T-helper 9 cell (primary cell): ENCODE data around the gene PYGO2.
A peak's percentile ranks its signal among the peaks of the same experiment; 100 is the strongest.

Experiments
- DNase-seq: peaks from one replicate; pipeline ENCODE4 v3.0.0-alpha.2; 2020
- total RNA-seq, 2 donors: gene quantifications; one replicate each; lab custom pipeline; 2026; lab: John Stamatoyannopoulos, UW

The PYGO2 gene, protein sequence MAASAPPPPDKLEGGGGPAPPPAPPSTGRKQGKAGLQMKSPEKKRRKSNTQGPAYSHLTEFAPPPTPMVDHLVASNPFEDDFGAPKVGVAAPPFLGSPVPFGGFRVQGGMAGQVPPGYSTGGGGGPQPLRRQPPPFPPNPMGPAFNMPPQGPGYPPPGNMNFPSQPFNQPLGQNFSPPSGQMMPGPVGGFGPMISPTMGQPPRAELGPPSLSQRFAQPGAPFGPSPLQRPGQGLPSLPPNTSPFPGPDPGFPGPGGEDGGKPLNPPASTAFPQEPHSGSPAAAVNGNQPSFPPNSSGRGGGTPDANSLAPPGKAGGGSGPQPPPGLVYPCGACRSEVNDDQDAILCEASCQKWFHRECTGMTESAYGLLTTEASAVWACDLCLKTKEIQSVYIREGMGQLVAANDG
- total RNA-seq = 43.9 to 103 reads per million in 2 donors

DNA sequence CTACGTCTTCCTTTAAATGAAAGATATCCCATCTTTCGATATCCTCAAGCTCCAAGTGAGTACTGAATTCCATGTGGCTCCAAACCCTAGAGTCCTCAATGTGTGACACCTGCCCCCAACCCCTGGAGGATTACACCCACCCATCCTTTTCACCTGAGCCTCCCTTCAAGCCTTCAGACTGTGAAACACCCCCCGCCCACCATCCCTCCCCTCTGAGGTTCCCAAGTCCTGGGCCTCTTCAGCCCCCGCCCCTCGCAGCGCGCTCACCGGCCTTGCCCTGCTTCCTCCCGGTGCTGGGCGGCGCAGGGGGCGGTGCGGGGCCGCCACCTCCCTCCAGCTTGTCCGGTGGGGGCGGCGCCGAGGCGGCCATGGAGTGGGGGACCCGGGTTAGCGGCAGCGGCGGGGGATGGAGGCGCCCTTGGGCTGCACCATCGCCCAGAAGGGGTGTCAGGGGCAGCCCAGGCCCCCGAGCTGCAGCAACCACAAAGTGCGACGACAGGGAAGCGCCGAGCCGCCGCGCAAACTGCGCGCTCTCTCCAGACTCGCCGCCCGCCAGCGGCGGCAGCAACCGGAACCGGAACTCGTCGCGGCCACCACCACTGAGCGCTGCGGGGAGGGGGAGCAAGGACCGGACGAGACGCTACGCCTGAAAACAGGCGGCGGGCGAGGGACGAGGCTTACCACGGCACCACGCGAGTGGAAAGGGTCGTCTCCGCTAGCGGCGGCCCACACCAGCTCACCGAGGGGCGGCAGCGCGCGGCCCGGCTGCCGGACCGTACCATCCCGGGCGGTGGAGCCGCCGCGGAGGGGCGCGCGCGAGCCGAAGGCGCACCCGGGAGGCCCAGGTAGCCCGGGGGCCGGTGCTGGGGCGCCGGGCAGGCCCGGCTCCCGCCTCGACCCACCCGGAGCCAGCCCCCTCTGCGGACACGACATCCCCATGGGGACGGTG, at the start of gene PYGO2:
Gene PYGO2 (minus strand): TSS at position 576 of the 949 bp plus-strand sequence. CDS start 206 bp downstream, at position 370.
- peak; percentile 77 for DNase-seq

DNA sequence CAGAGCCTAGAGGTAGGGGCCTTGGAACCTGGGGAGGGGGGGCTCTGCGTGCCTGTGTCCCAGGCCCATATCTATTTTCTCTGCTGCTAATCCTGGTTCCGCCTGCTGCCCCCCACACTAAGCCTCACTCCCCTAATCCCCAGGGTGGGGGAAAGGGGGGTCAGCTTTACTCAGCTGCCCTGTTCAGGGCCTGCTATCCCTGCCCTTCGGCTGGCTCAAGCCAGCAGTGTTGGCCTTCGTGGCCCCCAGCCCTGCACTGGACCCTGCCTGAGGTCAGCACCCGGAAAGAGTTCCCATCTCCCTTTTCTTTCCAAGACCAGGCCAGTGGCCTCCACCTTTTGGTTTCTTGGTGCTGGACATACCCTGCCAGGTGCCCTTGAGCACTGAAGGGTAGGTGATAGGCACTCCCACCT, 49.4 kb upstream of the PYGO2 start:
- DNase-seq = no peak

DNA sequence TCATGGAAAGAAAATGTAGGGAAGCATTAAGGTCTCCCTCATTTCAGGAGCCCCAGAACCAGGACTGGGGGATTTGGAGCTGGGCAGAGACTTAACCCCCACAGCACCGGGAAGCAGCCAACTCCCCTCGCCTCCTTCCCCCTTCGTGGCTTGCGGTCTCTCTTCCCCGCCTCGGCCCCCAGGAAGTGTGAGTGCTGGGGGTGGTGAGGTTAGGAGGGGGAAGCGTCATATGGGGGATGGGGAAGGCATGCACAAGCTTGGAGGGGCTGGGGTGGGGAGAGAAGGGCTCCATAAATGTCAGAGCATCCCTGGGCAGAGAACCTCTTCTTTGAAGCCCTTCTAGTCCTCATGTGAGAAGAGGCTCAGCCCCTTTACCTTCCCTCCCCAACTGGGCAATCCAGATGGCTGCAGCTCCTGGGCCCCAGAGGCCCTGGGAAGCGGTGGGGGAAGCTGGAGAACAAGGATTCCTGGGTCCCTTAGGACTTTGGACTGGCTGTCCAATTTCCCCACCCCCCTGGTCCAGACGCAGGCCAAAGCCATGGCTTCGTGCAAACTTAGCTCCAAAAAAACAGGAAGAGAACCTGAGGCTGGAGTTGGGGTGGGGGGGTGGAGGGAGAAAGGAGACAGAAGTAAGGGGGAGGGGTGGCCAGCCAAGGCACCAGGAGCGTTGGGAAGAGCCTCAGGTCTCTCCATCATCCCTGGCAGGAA, 48.8 kb upstream of the PYGO2 start:
- DNase-seq = no peak

DNA sequence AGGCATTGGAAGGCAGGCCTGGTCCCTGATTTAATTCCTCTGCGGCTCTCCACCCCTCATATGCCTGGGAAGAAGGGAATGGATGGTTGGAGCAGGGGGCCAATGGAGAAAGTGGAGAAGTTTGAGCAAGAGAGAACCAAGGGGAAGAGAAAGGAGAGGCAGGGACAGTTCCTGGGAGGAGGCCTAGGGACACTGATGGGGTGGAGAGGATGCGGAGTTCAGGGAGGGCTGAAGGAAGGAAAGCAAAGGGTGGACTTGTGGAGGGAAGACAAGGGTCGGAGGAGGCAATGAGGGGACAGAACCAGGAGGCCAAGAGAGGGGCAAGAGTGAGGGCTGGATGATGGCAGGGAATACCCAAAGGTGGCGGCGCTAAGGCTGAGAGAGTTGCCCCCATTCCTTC, 48.2 kb upstream of the PYGO2 start:
- DNase-seq = no peak

DNA sequence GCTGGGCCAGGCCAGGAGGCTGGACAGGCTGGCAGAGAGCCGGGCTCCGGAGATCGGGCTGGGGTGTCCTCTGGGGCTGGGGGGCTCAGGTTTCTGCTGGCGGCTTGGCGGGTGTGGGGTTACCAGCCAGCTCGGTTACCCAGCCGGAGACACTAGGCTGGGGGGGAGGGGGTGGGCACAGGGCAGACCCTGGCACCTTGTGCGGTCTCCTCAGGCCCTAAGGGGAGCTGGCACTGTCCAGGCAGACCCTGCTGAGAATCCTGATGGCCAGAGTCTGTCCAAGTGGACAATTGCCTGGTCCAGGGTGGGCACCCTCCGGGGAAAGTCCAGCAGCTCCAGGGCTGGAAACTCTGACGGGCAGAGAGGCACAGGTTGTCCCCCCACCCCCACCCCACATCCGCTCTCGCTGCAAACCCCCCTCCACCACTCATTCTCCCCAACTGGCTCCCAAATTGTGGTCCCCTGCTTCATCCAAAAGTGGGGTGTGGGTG, 47.7 kb upstream of the PYGO2 start:
- no peak for DNase-seq

DNA sequence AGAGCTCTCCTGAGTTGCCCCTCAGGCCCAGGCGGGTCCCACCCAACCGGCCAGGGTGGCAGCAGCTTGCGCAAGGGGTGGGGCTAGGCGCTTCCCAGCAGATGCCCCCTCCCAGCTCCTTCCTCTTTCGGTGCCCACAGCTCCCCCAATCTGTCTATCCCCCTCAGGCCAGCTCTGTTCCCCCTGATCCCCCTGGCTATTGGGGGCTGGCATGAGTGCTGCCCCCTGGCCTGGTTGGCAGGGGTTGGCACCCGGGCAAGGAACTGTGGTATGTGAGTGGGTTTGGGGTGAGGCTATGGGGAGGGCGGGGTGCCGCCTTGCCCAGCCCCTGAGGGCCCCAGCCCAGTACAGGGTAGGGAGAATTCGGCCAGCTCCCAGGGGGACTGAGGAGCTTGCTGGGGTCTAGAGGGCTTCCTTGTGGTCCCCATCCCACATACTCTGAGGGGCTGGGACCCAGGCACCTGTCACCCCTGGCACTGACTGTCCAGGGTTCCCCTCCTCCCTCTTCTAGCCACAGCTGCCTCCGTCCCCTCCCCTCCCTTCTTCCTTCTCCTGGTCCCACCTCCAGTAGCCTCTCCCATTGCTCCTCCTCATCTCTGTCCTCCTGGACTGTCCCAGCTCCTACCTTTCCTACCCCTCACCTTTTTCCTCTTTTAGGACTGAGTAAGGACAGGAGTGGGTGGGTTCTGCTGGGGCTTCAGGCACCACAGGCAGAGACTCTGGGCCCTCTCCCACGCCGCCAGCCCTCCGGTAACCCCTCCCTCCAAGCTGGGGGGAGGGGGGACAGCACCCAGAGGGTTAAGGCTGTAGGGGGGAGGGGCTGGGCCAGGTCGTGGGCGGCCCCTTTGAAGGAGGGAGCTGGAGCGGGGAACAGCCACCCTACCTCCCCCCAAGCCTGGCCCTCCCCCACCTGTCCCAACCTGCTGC, 46.7 kb upstream of the PYGO2 start:
- no peak for DNase-seq

DNA sequence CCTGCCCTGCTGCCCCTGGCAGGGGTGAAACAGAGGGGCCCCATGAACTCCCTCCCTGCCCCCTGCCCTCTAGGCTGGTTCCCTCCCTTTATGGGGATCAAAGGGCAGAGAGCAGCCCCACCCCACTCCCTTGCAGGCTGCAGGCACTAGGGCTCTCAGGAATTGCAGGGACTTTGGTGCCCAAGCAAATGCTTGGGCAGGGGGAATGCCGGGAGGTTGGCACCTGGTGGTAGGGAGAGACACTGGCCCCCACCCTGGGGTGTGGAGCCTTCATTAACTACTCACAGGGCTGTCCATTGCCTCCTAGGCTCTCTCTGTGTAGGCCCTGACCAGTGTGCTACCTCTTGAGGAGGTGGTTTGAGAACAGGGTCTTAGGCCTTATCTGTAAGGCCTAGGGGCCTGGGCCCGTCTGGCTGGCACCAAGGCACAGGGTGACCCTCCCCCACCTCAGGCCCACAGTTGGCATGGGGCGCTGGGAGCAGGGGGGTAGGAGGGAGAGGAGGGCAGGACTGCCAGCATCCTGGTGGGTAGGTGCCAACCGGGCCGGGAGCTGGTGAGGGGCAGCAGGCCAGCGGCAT, 45.8 kb upstream of the PYGO2 start:
- DNase-seq = no peak

DNA sequence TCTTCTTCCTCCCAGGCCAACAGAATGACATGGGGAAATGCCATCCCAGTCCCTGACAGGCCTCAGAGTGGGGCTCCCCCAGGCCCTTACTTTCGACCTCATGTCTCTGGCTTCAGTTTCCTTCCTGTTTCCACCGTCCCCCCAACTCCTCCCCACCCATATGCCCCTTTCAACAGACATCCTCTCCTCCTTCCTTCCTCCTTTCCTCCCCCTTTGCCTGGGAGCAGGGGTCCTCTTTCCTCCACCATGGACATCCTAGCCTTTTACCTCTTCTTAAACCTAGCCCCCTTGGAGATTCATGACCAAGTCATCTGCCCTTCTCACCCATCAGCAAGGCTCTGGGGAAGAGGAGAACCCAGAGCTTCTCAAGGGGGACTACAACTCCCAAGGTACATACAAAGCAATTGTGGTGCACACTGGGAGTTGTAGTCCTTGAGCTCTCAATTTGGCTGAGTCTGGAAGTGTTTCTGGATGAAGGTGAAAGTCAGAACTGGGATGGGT, 45.1 kb upstream of the PYGO2 start:
- DNase-seq = no peak

DNA sequence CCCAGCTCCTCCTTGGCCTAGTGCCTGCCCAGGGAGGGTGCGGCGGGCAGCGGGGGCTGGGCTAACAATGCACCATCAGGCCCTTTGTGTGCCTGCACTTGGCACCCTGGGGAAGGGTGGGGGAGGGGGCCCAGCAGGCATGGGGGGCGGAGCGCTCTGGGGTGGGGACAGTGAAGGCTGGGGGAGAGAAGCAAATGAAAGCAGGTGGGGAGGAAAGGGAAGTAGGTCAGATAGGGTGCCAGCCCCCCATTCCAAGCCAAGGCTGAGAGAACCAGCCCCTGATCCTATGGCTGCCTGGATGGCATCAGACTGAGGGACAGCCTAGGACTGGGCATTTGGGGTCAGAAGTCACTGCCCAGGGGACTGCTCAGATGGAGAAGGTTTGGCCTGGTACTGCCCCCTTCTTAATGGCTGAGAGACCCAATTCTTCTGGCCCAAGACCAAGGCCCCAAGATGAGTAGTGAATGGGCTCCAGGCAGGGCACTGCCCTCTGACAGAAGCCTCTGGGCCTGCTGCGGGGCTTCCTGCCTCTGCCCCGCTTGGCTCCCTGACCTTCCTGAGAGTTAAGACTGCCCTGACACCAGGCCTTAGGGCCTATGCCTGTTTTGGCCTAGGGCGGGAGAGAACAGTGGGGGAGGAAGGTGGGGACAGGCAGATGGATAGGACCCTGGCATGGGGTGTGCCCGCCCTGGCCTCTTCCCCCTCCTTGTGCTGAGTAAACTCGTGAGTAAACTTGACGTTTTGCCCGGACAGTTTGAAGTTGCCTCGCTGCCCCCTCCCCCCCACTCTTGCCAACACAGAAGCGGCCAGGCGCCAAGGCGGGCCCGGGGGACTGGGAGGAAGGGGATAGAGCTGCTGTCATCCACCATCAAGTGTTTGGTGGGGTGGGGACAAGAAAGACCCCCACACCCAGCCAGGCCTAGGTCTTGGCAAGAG, 43.8 kb upstream of the PYGO2 start:
- no peak for DNase-seq

DNA sequence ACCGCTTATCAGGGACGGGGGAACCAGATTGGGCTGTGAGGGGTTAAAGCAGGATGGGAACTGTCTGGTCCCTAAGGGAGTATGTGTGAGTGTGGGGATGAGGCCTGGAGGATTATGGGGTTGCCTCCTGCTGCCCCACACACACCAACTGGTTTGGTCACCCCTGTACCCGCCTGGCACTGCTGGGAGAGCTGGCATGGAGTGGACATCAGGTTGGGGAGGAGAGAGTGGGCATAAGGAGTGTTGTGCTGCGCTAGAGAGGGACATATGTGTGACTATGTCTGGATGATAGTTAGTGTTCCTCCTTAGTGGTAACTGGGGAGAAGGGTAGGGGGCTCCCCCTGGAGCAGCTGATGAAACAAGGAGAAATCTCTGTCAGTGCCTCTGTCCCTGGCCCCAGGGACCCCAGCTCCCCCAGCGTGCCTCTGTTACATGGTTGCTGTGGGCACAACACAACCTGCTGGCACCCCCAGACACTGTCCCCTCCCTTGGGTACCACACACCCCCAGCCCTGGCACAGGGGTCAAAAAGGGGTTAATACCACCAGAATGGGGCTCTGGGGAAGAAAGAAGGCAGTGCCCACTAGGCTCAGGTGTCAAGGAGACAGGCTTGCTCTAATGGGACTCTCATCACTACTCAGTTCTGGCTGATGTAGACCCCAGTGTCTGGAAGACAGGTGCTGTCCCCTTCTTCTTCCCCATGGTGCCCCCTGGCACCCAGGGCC, 42.9 kb upstream of the PYGO2 start:
- DNase-seq = no peak

DNA sequence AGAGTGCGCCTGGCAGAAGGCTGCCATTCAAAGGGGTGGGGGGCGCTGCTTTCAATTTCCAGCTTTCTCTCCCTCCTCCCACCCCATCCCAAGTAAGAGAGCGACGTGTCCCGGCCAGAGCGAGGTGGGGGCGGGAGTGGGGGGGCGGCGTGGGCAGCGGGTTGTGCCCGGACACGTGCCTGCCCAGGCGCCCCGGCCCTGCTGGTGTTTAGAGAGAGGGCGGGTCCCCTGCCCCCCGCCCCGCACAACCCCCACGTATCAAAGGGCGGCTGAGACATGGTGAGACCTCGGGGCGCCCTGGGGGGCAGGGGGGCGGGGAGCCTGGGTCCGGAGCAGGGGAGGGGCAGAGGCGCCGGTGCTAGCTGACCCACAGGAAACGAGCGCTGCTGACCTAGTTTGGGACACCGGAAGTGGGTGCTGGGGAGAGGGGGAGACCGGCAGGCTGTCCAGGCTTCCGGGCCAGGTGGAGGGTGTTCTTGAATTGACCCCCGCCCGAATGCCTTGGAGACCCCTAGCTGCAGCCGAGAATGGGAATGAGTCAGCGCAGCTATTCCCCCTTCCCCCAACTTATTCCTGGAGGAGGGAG, 42.3 kb upstream of the PYGO2 start:
- DNase-seq = no peak

DNA sequence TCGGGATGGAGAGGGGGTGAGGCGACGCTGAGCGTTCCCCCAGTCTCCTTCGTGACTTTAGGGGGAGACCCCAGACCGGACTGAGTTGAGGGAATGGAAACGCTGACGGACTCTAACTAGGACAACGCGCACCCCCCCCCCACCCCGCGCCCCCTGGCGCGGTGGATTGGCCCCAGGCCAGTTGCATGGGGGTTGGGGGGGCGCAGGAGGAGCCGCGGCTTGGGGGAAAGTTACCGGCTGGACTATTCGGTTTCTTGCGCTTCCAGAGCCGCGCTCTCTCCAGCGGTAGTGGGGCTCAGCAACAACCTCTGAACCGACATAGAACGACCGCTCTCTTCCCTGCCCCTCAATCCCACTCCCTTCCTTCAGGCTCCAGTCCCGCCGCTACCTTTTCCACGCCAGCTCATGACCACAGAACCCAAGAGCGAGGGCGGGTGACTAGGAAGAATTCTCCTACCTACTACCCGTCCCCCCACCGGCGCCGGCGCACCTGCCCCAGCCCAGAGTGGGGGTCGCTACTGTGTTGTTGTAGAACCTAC, 41.7 kb upstream of the PYGO2 start:
- no peak for DNase-seq

DNA sequence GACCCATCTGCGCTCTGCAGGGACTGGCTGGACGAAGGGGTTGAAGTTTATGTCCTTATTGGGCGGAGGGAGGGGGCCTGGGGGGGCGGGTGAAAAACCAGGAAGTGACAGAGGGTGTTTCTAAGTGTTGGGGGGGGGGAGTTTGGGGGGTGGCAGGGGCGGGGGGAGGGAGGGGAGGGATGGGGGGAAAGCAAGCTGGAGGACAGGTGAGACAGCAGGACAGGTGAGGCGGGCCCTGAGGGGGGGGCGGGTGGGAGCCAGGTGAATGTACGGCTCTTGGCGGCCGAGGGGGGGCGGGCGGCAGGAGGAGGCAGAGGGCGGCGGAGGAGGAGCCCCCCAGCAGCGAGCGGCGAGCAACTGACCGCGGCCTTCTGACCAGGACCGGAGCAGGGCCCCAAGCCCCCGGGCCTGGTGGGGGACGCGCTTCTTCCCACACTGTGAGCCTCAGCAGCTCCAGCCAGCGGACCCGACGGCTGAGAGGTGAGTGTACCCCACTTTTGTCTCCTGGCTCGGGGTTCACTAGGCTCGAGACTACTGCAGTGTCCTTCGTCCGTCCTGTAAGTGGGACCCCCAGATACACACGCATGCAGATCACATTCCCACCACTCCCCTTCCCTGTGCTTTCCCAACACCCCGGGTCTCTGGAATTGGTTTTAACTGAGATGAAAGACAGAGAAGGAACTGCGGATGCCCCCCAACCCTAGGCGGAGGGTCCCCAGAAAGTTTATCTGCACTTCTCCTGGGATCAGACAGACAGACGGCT, 41.1 kb upstream of the PYGO2 start, which contains the start of gene ZBTB7B:
Gene ZBTB7B (plus strand): TSS at position 339 of the 763 bp plus-strand sequence. CDS start 11,859 bp downstream, outside the sequence.
- no peak for DNase-seq

DNA sequence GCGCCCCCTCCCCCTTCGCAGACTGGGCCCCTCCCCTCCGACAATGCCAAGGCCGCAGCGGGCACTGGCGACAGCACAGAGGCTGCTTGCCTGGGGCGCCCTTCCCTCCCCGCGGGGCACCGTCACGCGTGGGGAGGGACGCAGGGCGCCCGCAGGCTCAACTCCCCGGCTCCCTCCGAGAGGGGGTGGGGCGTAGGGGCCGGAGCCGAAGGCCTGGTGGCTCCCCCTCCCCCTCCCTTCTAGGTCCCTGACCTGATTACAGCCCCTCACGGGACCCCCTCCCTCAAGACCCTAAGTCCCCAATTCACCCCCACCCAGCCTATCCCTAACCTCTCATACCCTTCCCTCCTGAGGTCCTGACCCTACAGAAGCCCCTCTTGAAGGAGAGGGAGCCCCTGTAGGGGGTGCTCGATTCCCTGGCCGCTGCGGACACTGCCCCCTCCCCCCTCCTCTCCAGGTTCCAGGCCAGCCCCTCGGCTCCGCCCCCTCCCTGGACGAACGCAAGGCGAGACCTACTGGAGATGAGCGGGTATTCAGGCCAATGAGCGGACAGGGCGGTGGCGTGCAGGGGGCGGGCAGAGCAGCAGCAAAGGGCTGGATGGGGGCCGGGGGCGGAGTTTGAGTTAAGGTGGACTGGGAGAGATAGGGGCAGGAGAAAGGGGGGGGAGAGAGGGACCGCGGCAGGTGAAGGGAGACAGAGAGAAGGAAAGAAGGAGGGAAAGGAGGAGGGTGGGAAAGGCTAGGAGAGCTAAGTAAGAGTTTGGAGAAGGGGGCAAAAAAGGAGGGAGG, 40.3 kb upstream of the PYGO2 start:
- peak; percentile 97 for DNase-seq

DNA sequence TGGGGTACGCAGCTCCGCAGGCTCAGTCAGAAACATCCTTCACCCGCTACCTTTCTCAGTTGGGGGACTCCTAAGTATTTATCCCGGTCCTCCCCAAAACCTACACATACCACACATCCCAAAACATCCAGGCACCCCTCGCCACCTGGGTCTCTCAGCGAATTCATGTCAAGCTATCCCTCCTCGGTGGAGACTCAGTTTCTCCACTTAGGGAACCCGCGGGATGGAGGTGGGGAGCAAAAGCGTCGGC, 39.8 kb upstream of the PYGO2 start:
- DNase-seq = no peak

DNA sequence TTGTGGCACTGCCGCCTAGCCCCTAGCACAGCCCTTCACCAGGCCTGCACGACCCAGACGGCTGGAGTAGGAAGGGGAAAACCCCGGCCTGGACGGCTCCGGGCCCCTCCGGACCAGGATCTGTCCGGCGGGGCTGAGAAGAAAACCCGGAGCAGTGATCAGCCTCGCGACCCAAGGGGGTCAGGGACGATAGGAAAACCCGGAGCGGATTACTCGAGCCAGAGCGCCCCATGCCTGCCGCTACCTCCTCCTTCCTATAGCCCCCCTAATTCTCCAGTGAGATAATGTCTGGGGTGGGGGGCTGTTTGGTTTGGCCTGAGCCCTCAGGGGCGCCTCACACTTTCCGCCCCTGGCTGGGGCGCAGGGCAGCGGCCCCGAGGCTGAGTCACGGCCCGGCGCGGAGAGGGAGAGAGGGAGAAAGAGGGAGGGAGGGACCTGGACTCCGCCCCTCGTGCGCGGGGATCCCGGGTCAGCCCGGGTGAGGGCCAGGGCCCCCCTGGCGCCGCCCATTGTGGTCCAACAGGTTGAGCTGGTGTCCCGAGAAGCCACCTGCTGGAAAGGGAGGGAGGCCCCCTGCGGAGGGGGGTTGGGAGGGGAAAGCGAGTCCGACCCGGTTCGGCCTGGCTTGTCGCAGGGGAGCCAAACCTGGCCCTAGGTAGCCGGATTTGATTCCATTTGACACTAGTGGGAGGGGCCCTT, 39.3 kb upstream of the PYGO2 start:
- peak; percentile 80 for DNase-seq

DNA sequence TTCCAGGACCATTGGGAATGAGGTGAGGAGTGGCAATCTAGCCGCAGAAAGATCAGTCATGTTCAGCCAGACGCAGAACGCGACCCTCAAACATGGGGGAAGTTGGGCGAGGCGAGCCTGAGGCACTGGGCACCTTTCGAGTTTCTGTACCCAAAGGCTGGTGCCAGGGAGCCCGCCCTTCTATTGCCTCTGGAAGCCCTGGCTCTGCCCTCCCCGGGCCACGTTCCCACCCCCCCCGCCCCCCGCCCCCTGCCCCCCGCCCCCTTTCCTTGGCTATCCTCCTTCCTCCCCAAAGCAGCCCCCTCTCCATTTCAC, 38.8 kb upstream of the PYGO2 start:
- DNase-seq = no peak
